Vagina (tissue), 2 donors: Measurements from ENCODE around the gene CDH6.

Experiments
- CTCF ChIP-seq, 3 experiments: fragments of 450-650 bp in 2 of 3; fragments of 200-600 bp in 1 of 3; sonication (generic) in 1 of 3; IDR thresholded peaks; one replicate each; pipeline ENCODE4 v1.5.1; 2017 to 2019; ENCODE audit warnings: antibody characterized with exemption in 3 of 3, mild to moderate bottlenecking in 2 of 3, moderate library complexity in 2 of 3
- POLR2AphosphoS5 ChIP-seq, 2 donors: sonication (generic); formaldehyde crosslinking; IDR thresholded peaks; one replicate each; pipeline ENCODE4 v1.9.0; 2017; ENCODE audit warnings: antibody characterized with exemption in 2 of 2, mild to moderate bottlenecking in 2 of 2, low read depth in 1 of 2; ENCODE audit not compliant: insufficient read depth in 1 of 2

GRCh38 chr5:31366941-31367340, 173.5 kb downstream of the CDH6 start:
- TF ChIP-seq POLR2AphosphoS5 (IDR thresholded peaks at IDR 0.05; ENCODE audit: insufficient read depth in 1 of 2, low read depth in 1 of 2) (no peak), CTCF (IDR thresholded peaks at IDR 0.05) (no peak)
